ENCODE data around the gene CLSTN1.
A peak's percentile ranks its signal among the peaks of the same experiment; 100 is the strongest.

The CLSTN1 gene

GRCh38 chr1:9823943-9824701 is at the start of gene CLSTN1:
TSS of gene CLSTN1 (minus strand) at chr1:9823965. CDS start at chr1:9823733, 232 bp downstream.
- peak; percentile 80 for DNase-seq (ENCODE audit: low spot score)

DNA sequence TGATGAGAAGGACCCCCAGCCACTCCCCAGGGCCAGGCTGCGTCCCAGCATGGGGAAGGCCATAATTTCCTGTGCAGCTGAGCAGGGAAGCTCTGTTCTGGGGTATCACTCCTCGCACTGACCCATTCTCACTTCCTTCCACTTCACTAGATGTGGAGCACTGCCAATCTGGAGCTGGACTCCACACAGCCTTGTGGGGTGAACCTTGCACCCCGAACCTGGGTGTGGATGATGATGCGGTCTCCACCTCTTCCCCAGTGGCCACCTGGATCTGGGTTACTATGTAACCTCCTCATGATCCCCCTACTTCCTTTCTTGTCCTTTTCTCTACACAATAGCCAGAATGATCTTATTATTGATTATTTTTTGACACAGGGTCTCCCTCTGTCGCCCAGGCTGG is 49.6 kb upstream of the CLSTN1 start:
- no peak for DNase-seq (ENCODE audit: low spot score)

DNA sequence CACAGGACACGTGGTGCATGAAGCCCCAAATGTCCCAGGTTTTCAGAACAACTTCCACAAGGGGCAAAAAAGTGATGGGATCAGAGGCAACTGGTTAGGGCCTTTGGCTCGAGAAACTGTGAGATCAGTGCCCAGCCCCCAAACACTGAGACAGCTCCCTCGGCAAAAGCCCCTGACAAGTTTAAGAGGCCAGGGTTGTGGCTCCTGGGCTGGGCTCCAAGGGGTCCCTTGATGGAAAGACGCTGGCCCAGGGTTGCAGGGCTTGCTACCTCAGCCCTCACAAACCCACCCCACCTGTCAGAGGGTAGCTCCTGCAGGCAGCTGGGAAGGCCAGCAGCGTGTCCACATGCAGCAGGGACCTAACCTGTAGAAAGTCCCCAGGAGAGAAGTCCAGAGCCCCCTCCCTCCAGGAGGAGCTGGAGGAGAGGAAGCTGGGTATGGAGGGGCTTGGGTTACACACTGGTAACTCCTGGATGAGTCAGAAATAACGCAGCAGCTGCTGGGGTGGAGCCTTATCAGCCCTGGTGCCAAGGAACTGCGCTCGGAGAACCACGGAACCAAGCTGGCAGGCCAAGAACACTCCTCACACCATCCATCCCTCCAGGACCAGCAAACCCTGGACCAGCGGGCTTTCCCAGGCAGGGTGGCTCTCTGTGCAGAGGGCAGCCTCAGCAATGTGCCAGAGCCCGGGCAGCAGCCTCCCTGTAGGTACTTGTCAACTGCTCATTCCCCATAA is 48.8 kb upstream of the CLSTN1 start:
- DNase-seq (ENCODE audit: low spot score), result no peak

DNA sequence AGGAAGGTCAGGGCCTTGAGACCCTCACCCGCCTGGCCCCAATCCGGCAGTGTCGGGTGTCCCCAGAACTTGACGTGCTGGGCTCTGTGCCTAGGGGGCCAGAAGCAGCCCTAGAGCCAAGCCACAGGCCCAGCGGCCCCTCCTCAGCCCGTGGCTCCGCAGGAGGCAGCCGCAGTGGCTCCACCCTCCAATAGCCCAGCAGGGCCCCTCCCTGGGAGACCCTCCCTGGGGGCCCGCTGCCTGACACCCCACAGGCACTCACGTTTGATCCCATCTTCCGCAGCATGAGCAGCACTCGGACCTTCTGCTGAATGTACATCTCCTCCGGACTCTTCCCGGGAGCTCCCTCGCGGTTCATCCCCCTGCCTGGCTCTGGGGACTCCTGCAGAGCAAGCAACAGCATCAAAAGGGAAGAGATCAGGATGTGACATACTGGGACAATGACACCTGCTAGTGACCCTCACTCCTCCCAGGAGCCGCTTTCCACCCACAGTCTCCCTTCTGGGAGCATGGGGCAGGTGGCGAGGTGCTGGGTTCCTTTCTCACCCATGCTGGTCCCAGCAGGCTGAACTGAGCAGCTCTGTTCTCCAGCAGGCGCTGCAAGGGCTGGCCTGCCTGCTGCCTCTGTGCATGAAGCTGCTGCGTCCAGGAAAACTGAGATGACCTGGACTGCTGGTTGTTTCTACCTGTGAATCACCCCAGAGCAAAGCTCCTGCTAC is 48.1 kb upstream of the CLSTN1 start:
- no peak for DNase-seq (ENCODE audit: low spot score)

- no peak for DNase-seq (ENCODE audit: low spot score)
These were observed 47.3 kb upstream of the CLSTN1 start for GRCh38 chr1:9871021-9871420.

- peak; percentile 62 for DNase-seq (ENCODE audit: low spot score)
These were observed 46.8 kb upstream of the CLSTN1 start for GRCh38 chr1:9870572-9870971.

GRCh38 chr1:9869831-9870251 is 46.1 kb upstream of the CLSTN1 start:
- no peak for DNase-seq (ENCODE audit: low spot score)

- DNase-seq (ENCODE audit: low spot score), result no peak
These were observed 44.5 kb upstream of the CLSTN1 start for GRCh38 chr1:9868244-9868590.

- peak; percentile 53 for DNase-seq (ENCODE audit: low spot score)
These were observed 43.9 kb upstream of the CLSTN1 start for GRCh38 chr1:9867408-9868243.

- DNase-seq (ENCODE audit: low spot score), result no peak
These were observed 43.1 kb upstream of the CLSTN1 start for GRCh38 chr1:9866836-9867235.

GRCh38 chr1:9865724-9866123 is 42.0 kb upstream of the CLSTN1 start:
- DNase-seq (ENCODE audit: low spot score), result no peak

DNA sequence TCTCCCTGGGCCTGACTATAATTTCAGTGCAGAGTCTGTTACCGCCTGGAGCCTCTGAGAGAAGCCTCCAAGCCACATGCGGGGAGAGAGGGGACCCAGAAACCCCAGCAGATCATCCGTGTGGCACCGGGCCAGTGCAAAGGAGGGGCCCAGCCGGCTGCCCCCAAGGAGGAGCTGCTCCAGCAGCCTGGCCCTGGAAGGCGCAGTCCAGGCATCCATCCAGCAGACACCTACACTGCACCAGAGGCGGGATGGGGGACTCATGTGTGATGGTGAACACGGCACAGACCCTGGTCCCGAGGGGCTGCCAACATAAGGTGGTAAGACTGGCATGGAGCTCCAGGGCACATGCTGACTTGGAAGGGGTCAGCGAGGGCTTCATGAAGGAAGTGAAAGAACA is 39.6 kb upstream of the CLSTN1 start:
- DNase-seq (ENCODE audit: low spot score), result no peak

GRCh38 chr1:9861360-9861759 is 37.6 kb upstream of the CLSTN1 start:
- DNase-seq (ENCODE audit: low spot score), result no peak

DNA sequence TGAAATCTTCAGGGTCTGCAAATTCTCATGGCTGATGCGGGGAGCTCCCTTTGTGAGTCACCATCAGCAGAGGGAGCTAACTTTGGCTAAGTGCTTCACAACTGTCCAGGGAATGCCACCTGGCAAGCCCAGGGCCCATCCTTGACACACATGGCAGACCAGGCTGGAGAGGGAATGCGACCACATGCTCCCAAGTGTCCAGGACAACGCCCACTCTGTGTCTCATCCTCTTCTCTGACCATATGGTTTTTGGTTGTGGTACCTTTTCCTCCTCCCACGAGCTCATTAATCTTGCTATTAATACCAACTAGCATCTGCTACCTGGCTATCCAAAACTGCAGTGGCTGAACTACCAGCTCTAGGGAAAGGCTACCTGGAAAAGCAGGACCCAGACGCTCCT is 37.1 kb upstream of the CLSTN1 start:
- no peak for DNase-seq (ENCODE audit: low spot score)

GRCh38 chr1:9859281-9860014 is 35.7 kb upstream of the CLSTN1 start:
- no peak for DNase-seq (ENCODE audit: low spot score)

- DNase-seq (ENCODE audit: low spot score), result no peak
These were observed 34.7 kb upstream of the CLSTN1 start for GRCh38 chr1:9858293-9859035.

- no peak for DNase-seq (ENCODE audit: low spot score)
These were observed 31.4 kb upstream of the CLSTN1 start for GRCh38 chr1:9855186-9855585.

DNA sequence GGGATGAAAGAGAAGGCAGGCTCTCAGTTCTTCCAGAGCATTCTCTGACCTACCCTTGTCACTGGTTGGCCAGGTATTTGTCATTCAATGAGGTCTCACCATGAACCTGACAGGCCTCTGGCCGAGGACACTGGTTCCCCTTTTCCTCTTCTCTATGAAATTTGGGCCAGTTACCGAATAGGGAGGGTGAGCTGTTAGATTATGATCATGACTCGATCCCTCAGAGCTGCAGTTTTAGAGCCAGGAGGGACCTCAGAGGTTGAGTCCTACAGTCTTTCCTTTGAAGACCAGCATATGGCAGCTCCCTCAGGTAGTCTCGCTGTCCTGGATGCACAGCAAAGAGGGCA is 29.5 kb upstream of the CLSTN1 start:
- no peak for DNase-seq (ENCODE audit: low spot score)

DNA sequence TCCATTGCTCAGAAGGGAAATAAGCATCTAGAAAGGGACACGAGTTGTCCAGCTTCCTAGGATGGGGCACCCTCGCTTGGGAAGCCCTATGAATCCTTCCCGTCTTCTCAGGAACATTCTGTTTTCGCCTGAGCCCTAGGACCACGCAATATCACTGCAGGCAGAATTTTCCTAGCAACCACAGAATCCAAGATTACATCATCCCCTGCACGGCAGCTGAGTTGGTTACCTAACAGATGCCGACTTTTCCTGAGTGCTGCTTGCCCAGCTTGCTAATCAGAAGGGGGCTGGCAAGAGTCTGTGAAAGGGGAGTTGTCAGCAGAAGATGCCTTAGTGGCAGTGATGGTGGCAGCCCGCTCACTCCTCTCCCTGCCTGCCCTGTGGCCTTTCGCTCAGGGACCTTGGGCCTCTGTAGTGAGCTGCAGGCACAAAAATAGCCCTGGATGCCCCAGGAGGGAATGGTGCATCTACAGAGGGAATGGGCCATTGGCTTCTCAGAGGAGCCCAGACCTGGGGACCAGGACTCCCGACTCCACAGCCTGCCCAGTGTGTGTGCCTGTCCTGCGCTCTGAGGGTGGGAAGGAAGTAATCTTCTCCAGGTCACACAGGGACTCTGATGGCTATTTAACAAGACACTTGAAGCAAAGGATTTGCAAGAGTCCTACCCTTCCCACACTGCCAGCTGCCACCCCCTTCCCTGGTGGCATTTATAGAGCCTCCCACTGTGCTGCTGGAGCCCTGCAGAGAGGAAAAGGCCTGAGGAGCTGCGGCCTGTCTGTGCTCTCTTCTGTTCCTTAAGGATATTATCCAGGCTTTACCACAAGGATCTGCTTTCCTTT is 28.9 kb upstream of the CLSTN1 start:
- no peak for DNase-seq (ENCODE audit: low spot score)

DNA sequence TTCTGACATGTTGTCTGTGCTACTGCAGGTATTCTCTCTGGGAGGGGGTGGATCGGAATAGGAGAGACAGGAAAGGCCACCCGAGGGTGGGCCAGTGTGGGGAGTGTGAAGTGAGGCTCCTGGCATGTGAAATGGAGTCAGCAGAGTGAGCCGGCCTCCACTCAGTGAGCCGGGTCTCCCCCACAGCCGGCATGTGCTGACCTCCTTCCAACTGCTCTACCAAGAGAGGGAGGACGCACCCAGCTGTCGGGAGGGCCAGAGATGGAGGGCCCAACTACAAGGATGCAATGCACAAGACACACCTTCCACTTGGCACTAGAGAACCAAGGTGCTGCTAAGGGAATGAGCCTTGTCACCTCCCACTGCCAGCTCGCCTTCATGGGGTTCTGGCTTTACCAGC is 28.2 kb upstream of the CLSTN1 start:
- DNase-seq (ENCODE audit: low spot score), result no peak

All from SW480 (cell line).